PC-3 (cell line): ENCODE measurements around the gene RNF2.

Source experiments
- CTCF ChIP-seq: fragments of 300-600 bp; sonication (generic); conservative IDR thresholded peaks from 2 replicates; pipeline ENCODE4 v1.5.1; 2017; ENCODE audit warnings: antibody characterized with exemption, low read depth, mild to moderate bottlenecking, low read length
- EZH2 ChIP-seq: fragments of 300-600 bp; sonication (generic); IDR thresholded peaks from one replicate; pipeline ENCODE4 v1.6.1; 2017; ENCODE audit warnings: antibody characterized with exemption, mild to moderate bottlenecking, low read length; ENCODE audit not compliant: unreplicated experiment

DNA sequence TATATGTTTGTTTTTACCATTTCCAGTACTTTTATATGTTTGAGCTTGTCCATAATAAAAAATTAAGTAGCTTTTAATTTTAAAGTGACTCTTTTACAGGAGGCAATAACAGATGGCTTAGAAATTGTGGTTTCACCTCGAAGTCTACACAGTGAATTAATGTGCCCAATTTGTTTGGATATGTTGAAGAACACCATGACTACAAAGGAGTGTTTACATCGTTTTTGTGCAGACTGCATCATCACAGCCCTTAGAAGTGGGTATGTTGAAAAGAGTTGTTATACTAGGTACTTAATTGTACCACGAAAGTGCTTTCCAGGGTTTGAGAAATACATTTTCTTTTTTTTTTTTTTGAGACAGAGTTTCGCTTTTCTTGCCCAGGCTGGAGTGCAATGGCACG is 46.1 kb downstream of the RNF2 start:
- TF ChIP-seq CTCF (no peak), EZH2 (no peak)
